Astrocyte of the spinal cord (primary cell): ENCODE measurements around the gene ARHGEF6.

Source experiments
- DNase-seq: peaks from one replicate; pipeline ENCODE4 v3.0.0; 2011; ENCODE audit warnings: low read depth, low spot score
- H3K4me3 ChIP-seq: 2 replicates; pipeline ENCODE4 v1.5.1; 2011; ENCODE audit warnings: low read depth, mild to moderate bottlenecking, low read length, moderate library complexity
- CTCF ChIP-seq: IDR thresholded peaks from 2 replicates; pipeline ENCODE4 v1.5.1; 2012; ENCODE audit warnings: low read depth, mild to moderate bottlenecking, low read length, inconsistent platforms
- in situ Hi-C: cut with HindIII; loops from 2 replicates; pipeline ENCODE4 v1.10.0; 2017; ENCODE audit warnings: low sequenced_read_pairs

The ARHGEF6 gene

GRCh38 chrX:136780763-136781162 is at the start of gene ARHGEF6:
Gene ARHGEF6 (minus strand): TSS chrX:136780932. CDS start chrX:136780882, 50 bp downstream.
- no peak for TF ChIP-seq CTCF
- DNase-seq = no peak
- in situ Hi-C loops = no loop called here
- H3K4me3 ChIP-seq = no peak within 1 kb of the TSS

GRCh38 chrX:136829413-136829812 is 48.7 kb upstream of the ARHGEF6 start:
- no peak for DNase-seq
- no peak for TF ChIP-seq CTCF
- H3K4me3 ChIP-seq = no peak overlapping the region
- in situ Hi-C loops = no loop called here

GRCh38 chrX:136828830-136829229 is 48.1 kb upstream of the ARHGEF6 start:
- no peak for DNase-seq
- in situ Hi-C loops = no loop called here
- no peak for TF ChIP-seq CTCF
- no peak overlapping the region for H3K4me3 ChIP-seq

- DNase-seq = no peak
- H3K4me3 ChIP-seq = no peak overlapping the region
- in situ Hi-C loops = no loop called here
- no peak for TF ChIP-seq CTCF
Measured at GRCh38 chrX:136827026-136827425, 46.3 kb upstream of the ARHGEF6 start.

- in situ Hi-C loops = no loop called here
- DNase-seq = no peak
- TF ChIP-seq CTCF = no peak
- no peak overlapping the region for H3K4me3 ChIP-seq
Measured at GRCh38 chrX:136825771-136826170, 45.0 kb upstream of the ARHGEF6 start.

- in situ Hi-C loops = no loop called here
- peak; percentile 37 for DNase-seq
- no peak for TF ChIP-seq CTCF
- H3K4me3 ChIP-seq = no peak overlapping the region
Measured at GRCh38 chrX:136823175-136823574, 42.4 kb upstream of the ARHGEF6 start.
